PC-3 (cell line): ENCODE data around the gene RGS14. TPM values are rescaled to one million over a fixed set of nuclear protein-coding genes. Genes with fewer than 3 reads are reported as not detected.

Experiments
- ATAC-seq: fragments of 200-7000 bp; cut with Tn5 transposase; 2 replicates; pipeline ENCODE4 v1.9.1; 2020; ENCODE audit warnings: mild to moderate bottlenecking, moderate library complexity
- BruUV-seq: library from RNA; stranded (reverse); fragments of 400-500 nt; replicated peaks from 2 replicates; lab custom pipeline; 2021; lab: Mats Ljungman, UMichigan
- CTCF ChIA-PET: fragments of 300-600 bp; sonication (Branson Sonifier 250); formaldehyde crosslinking; loops from one replicate; lab custom pipeline; 2022; ENCODE audit warnings: antibody characterized with exemption; lab: Charles Lee
- POLR2A ChIA-PET: fragments of 300-600 bp; sonication (Branson Sonifier 250); formaldehyde crosslinking; loops from one replicate; lab custom pipeline; 2022; ENCODE audit warnings: antibody characterized with exemption; ENCODE audit not compliant: unreplicated experiment; lab: Charles Lee
- DNase-seq: peaks from one replicate; pipeline ENCODE4 v3.0.0-alpha.2; 2015
- H2AFZ ChIP-seq: fragments of 300-600 bp; sonication (generic); 2 replicates; pipeline ENCODE4 v1.6.0; 2016; ENCODE audit warnings: antibody characterized with exemption, low read length
- H3F3A ChIP-seq: fragments of 300-600 bp; sonication (generic); one replicate; pipeline ENCODE4 v1.6.0; 2017; ENCODE audit warnings: antibody characterized with exemption, low read length, control low read depth, mild to moderate bottlenecking; ENCODE audit not compliant: unreplicated experiment
- H3K27ac ChIP-seq: fragments of 300-600 bp; sonication (generic); 2 replicates; pipeline ENCODE4 v1.5.1; 2016; ENCODE audit warnings: mild to moderate bottlenecking, low read length
- H3K27me3 ChIP-seq: fragments of 300-600 bp; sonication (generic); 2 replicates; pipeline ENCODE4 v1.6.1; 2016; ENCODE audit warnings: low read length, mixed read lengths
- H3K36me3 ChIP-seq: fragments of 300-600 bp; sonication (generic); 2 replicates; pipeline ENCODE4 v1.6.1; 2016; ENCODE audit warnings: low read depth, mixed run types, low read length, mixed read lengths
- H3K4me1 ChIP-seq: fragments of 300-600 bp; sonication (generic); 2 replicates; pipeline ENCODE4 v1.5.1; 2016; ENCODE audit warnings: low read length; ENCODE audit not compliant: insufficient read depth
- H3K4me2 ChIP-seq: fragments of 300-600 bp; sonication (generic); 2 replicates; pipeline ENCODE4 v1.6.0; 2016; ENCODE audit warnings: low read length
- H3K4me3 ChIP-seq: fragments of 300-600 bp; sonication (generic); 2 replicates; pipeline ENCODE4 v1.5.1; 2016; ENCODE audit warnings: mild to moderate bottlenecking, low read length, mixed read lengths
- H3K79me2 ChIP-seq: fragments of 300-600 bp; sonication (generic); 2 replicates; pipeline ENCODE4 v1.6.1; 2017; ENCODE audit warnings: low read length, mixed read lengths
- H3K9ac ChIP-seq: fragments of 300-600 bp; sonication (generic); 2 replicates; pipeline ENCODE4 v1.6.0; 2016; ENCODE audit warnings: mild to moderate bottlenecking, low read length
- H3K9me2 ChIP-seq: fragments of 300-600 bp; sonication (generic); replicated peaks from 2 replicates; pipeline ENCODE4 v1.6.1; 2016; ENCODE audit warnings: mixed run types, low read length, mixed read lengths
- H3K9me3 ChIP-seq: fragments of 300-600 bp; sonication (generic); 2 replicates; pipeline ENCODE4 v1.6.1; 2016; ENCODE audit warnings: low read length, mixed read lengths
- H4K20me1 ChIP-seq: fragments of 300-600 bp; sonication (generic); 2 replicates; pipeline ENCODE4 v1.6.1; 2016; ENCODE audit warnings: low read length, mixed read lengths
- EZH2 ChIP-seq: fragments of 300-600 bp; sonication (generic); IDR thresholded peaks from one replicate; pipeline ENCODE4 v1.6.1; 2017; ENCODE audit warnings: antibody characterized with exemption, mild to moderate bottlenecking, low read length; ENCODE audit not compliant: unreplicated experiment
- EZH2phosphoT487 ChIP-seq: fragments of 300-600 bp; sonication (generic); IDR thresholded peaks from 2 replicates; pipeline ENCODE4 v1.6.1; 2018; ENCODE audit warnings: mild to moderate bottlenecking, antibody characterized with exemption, low read length, borderline replicate concordance
- intact Hi-C: fragments of 100-400 bp; cut with micrococcal nuclease; formaldehyde crosslinking; loops from 2 replicates; pipeline ENCODE4 v1.9.0; 2023
- total RNA-seq: library from RNA; depleted of rRNA; stranded (reverse); fragments of >200 nt; gene quantifications from 2 replicates; pipeline ENCODE4 v1.2.3, GENCODE V29; 2014
- TF ChIP-seq, protein P1 (sequence below): fragments of 300-600 bp; sonication (generic); conservative IDR thresholded peaks from 2 replicates; pipeline ENCODE4 v1.5.1; 2017; ENCODE audit warnings: antibody characterized with exemption, low read depth, mild to moderate bottlenecking, low read length

RGS14 gene
- total RNA-seq, 1 experiment from 2014 or later: 32.3 TPM

DNA sequence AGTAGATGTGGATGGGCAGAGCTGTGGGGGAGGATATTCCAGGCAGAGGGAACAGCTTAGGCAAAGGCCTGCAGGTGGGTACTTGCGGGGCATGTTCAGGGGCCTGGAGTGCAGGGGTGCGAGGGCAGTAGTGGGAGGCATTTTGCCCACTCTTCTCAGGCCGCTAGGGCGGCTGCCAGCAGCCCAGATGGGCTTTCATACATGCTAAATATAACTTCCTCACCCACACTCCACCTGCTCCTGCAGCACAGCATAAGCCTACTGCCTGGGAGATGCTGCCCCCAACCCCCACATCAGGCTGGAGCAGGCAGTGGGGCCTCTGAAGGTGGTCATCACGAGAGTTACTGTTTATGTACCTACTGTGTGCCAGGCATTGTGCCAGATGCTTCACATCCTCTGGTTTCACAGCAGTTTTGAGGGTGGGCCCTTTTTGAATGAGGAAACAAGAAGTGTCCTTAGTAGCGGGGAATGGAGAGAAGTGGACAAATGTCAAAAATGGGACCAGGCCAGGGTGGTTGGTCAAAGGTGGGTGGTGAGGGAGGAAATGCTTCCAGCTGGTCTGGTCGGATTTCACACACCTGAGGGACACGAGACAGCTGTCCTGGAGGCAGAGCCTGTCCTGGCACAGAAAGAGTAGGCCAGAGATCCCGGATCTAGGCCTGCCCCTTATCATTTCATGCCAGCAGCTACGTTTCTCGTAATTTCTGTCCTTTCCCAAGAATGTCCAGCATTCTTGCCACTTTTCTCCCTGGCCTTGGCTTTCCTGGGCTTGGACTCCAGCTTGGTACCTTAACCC, 12.1 kb downstream of the RGS14 start:
- Histone ChIP-seq H3K4me3 (no peak overlapping the region), H4K20me1 (no peaks in the 10 kb centered on the region), H2AFZ (no peak overlapping the region), H3K36me3 (no peaks in the 10 kb centered on the region), H3K27ac (no peak overlapping the region), H3F3A (no peaks in the 10 kb centered on the region), H3K27me3 (no peaks in the 10 kb centered on the region), H3K9ac (no peak overlapping the region), H3K79me2 (no peaks in the 10 kb centered on the region), H3K4me1 (peaks cover 6% of the 10 kb centered on the region), H3K9me2 (no peaks in the 10 kb centered on the region), H3K9me3 (no peaks in the 10 kb centered on the region), H3K4me2 (no peak overlapping the region)
- ChIA-PET POLR2A (interaction anchor here (0.7 kb wide), 1 partner anchor 21 kb away, joined by 4 read pairs; no protein-coding TSS in a partner anchor), CTCF (interaction anchor here (0.6 to 3.2 kb wide), 15 partner anchors 9 to 1550 kb away, joined by 3 to 35 read pairs (median 4); partner anchors contain the start of genes GRK6 and LMAN2)
- TF ChIP-seq EZH2: no peak
- TF ChIP-seq EZH2phosphoT487: no peak
- TF ChIP-seq, protein P1, sequence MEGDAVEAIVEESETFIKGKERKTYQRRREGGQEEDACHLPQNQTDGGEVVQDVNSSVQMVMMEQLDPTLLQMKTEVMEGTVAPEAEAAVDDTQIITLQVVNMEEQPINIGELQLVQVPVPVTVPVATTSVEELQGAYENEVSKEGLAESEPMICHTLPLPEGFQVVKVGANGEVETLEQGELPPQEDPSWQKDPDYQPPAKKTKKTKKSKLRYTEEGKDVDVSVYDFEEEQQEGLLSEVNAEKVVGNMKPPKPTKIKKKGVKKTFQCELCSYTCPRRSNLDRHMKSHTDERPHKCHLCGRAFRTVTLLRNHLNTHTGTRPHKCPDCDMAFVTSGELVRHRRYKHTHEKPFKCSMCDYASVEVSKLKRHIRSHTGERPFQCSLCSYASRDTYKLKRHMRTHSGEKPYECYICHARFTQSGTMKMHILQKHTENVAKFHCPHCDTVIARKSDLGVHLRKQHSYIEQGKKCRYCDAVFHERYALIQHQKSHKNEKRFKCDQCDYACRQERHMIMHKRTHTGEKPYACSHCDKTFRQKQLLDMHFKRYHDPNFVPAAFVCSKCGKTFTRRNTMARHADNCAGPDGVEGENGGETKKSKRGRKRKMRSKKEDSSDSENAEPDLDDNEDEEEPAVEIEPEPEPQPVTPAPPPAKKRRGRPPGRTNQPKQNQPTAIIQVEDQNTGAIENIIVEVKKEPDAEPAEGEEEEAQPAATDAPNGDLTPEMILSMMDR: no peak
- ATAC-seq (no peak), DNase-seq (no peak)
- BruUV-seq: no TSS peak
- intact Hi-C loops: no loop called here

DNA sequence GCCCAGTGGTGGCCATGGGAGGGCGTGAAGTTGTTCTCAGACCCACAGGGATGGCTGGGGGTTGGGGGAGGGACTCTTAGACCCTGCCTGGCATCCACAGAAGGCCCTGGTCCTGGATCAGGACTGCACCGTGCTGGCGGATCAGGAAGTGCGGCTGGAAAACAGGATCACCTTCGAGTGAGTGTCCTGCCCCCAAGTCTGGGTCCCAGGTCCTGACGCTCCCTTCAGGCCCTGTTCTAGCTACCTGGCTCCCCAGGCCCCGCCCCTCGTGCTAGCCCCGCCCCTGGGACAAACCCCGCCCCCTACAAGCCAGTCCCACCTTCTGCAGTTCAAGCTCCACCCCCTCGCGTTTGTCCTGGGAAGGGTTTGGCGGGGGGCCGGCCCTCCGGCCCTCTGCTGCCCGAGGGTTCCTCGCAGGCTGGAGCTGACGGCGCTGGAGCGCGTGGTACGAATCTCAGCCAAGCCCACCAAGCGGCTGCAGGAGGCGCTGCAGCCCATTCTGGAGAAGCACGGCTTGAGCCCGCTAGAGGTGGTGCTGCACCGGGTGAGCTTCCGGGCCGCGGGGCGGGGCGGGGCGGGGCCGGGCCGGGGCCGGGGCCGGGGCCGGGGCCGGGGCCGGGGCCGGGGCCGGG, 12.9 kb downstream of the RGS14 start:
- BruUV-seq: no TSS peak
- peak overlapping the region; percentile 74 for H3K4me3 ChIP-seq
- intact Hi-C loops: no loop called here

More for the DNA sequence above, 12.9 kb downstream of the RGS14 start:
- H3K27ac ChIP-seq: no peak overlapping the region
- no peaks in the 10 kb centered on the region for H4K20me1 ChIP-seq
- H3K4me1 ChIP-seq: peaks cover 6% of the 10 kb centered on the region
- H3K9me3 ChIP-seq: no peaks in the 10 kb centered on the region
- peak overlapping the region; percentile 96 for H3K4me2 ChIP-seq
- no peaks in the 10 kb centered on the region for H3K9me2 ChIP-seq
- ChIA-PET POLR2A (interaction anchor here (0.6 to 0.7 kb wide), 2 partner anchors 22 to 32 kb away, joined by 3 to 4 read pairs; no protein-coding TSS in a partner anchor), CTCF (interaction anchor here (0.5 to 3.2 kb wide), 17 partner anchors 9 to 1550 kb away, joined by 3 to 35 read pairs (median 6); partner anchors contain the start of genes GRK6 and LMAN2)
- H3K79me2 ChIP-seq: no peaks in the 10 kb centered on the region
- TF ChIP-seq, protein P1: peak; percentile 57
- TF ChIP-seq EZH2phosphoT487: no peak
- H3K9ac ChIP-seq: peak overlapping the region; percentile 72
- H3K36me3 ChIP-seq: no peaks in the 10 kb centered on the region
- no peaks in the 10 kb centered on the region for H3K27me3 ChIP-seq
- no peak overlapping the region for H2AFZ ChIP-seq
- ATAC-seq (peak; percentile 92), DNase-seq (peak; percentile 94)
- H3F3A ChIP-seq: no peaks in the 10 kb centered on the region
